GM18870 (cell line): ENCODE data around the gene C2CD4C.
"Not testable (repeated sequence)": the region's sequence is repeated elsewhere in the genome, so short reads cannot be mapped to it uniquely, and the experiment has no call there.

Experiments used
- ATAC-seq: cut with Tn5 transposase; IDR thresholded peaks from one replicate; pipeline ENCODE4 v1.9.1; 2021; ENCODE audit warnings: moderate library complexity; ENCODE audit not compliant: unreplicated experiment

Gene C2CD4C

GRCh38 chr19:402786-403185 is 6.2 kb downstream of the C2CD4C start:
- no peak for ATAC-seq

GRCh38 chr19:401866-402511 is 7.0 kb downstream of the C2CD4C start:
- no peak for ATAC-seq

- ATAC-seq = no peak
Measured at GRCh38 chr19:400976-401865, 7.7 kb downstream of the C2CD4C start.

GRCh38 chr19:399370-399769 is 9.6 kb downstream of the C2CD4C start:
- ATAC-seq = no peak

- ATAC-seq = no peak
Measured at GRCh38 chr19:398719-399118, 10.2 kb downstream of the C2CD4C start.

GRCh38 chr19:397941-398706 is 10.8 kb downstream of the C2CD4C start:
- ATAC-seq = no peak

- ATAC-seq = no peak
Measured at GRCh38 chr19:397321-397720, 11.6 kb downstream of the C2CD4C start.

- no peak for ATAC-seq
Measured at GRCh38 chr19:395467-395866, 13.5 kb downstream of the C2CD4C start.

GRCh38 chr19:394857-395256 is 14.1 kb downstream of the C2CD4C start:
- not testable (repeated sequence) for ATAC-seq

- ATAC-seq = not testable (repeated sequence)
Measured at GRCh38 chr19:393560-393959, 15.4 kb downstream of the C2CD4C start.

- ATAC-seq = no peak
Measured at GRCh38 chr19:392375-392970, 16.5 kb downstream of the C2CD4C start.

- ATAC-seq = no peak
Measured at GRCh38 chr19:391726-392374, 17.1 kb downstream of the C2CD4C start.

GRCh38 chr19:391207-391557 is 17.8 kb downstream of the C2CD4C start:
- no peak for ATAC-seq

GRCh38 chr19:390386-391206 is 18.4 kb downstream of the C2CD4C start:
- no peak for ATAC-seq

- no peak for ATAC-seq
Measured at GRCh38 chr19:389935-390289, 19.0 kb downstream of the C2CD4C start.

- no peak for ATAC-seq
Measured at GRCh38 chr19:389255-389934, 19.6 kb downstream of the C2CD4C start.

GRCh38 chr19:388691-389090 is 20.3 kb downstream of the C2CD4C start:
- ATAC-seq = no peak

GRCh38 chr19:387777-388176 is 21.2 kb downstream of the C2CD4C start:
- no peak for ATAC-seq

GRCh38 chr19:386632-387301 is 22.2 kb downstream of the C2CD4C start:
- not testable (repeated sequence) for ATAC-seq
